Gastrocnemius medialis (tissue), 4 donors: ENCODE data around the gene THSD4.

Source experiments
- POLR2A ChIP-seq, 2 donors: fragments of 450-650 bp; IDR thresholded peaks; one replicate each; pipeline ENCODE4 v1.6.1; 2017; ENCODE audit warnings: antibody characterized with exemption in 2 of 2, mild to moderate bottlenecking in 2 of 2, moderate library complexity in 2 of 2
- TF ChIP-seq, protein P1 (sequence below), 5 experiments: fragments of 450-650 bp in 3 of 5; fragments of 200-600 bp in 2 of 5; sonication (generic) in 2 of 5; IDR thresholded peaks in 4 of 5; conservative IDR thresholded peaks in 1 of 5; 1 replicate in 4 of 5; 2 replicates in 1 of 5; pipeline ENCODE4 v1.5.1; 2016 to 2019; ENCODE audit warnings: antibody characterized with exemption in 5 of 5, mild to moderate bottlenecking in 3 of 5, moderate library complexity in 3 of 5

DNA sequence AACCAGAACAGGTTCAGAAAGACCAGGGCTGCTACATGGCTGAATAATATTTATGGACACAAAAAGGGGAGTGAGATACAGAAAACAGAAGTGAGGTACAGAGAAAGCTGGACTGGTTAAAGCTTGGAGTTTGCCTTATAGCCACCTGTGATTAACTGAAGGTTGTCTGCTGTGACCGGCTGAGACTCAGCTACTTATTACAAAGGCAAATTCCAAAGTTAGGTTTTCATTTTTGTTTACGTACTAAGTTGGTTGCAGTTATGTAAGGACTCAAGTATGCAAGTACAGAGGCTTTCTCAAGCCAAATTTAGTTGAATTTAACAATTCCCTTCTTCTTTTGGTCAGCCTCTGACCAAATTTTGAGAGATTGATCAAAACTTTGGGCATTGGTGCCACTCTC lies 264.6 kb downstream of the THSD4 start:
- TF ChIP-seq, protein P1, sequence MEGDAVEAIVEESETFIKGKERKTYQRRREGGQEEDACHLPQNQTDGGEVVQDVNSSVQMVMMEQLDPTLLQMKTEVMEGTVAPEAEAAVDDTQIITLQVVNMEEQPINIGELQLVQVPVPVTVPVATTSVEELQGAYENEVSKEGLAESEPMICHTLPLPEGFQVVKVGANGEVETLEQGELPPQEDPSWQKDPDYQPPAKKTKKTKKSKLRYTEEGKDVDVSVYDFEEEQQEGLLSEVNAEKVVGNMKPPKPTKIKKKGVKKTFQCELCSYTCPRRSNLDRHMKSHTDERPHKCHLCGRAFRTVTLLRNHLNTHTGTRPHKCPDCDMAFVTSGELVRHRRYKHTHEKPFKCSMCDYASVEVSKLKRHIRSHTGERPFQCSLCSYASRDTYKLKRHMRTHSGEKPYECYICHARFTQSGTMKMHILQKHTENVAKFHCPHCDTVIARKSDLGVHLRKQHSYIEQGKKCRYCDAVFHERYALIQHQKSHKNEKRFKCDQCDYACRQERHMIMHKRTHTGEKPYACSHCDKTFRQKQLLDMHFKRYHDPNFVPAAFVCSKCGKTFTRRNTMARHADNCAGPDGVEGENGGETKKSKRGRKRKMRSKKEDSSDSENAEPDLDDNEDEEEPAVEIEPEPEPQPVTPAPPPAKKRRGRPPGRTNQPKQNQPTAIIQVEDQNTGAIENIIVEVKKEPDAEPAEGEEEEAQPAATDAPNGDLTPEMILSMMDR (IDR thresholded peaks at IDR 0.05 in 4 of 5, conservative IDR thresholded peaks at IDR 0.05 in 1 of 5) = no peak
- no peak for TF ChIP-seq POLR2A (IDR thresholded peaks at IDR 0.05)
